Loucy (cell line): ENCODE measurements around the gene GPX3.

Experiments
- H2AFZ ChIP-seq: fragments of 200-600 bp; sonication (generic); 2 replicates; pipeline ENCODE4 v1.6.0; 2016; ENCODE audit warnings: antibody characterized with exemption, mild to moderate bottlenecking, low read length, moderate library complexity
- H3F3A ChIP-seq: fragments of 200-600 bp; 2 replicates; pipeline ENCODE4 v1.6.0; 2016; ENCODE audit warnings: antibody characterized with exemption, low read depth, mild to moderate bottlenecking
- H3K27me3 ChIP-seq: fragments of 200-600 bp; sonication (generic); 2 replicates; pipeline ENCODE4 v1.6.1; 2014; ENCODE audit warnings: low read length, mild to moderate bottlenecking; ENCODE audit not compliant: insufficient read depth, poor library complexity, severe bottlenecking
- H3K36me3 ChIP-seq: fragments of 200-600 bp; sonication (generic); 2 replicates; pipeline ENCODE4 v1.6.1; 2016; ENCODE audit warnings: low read length; ENCODE audit not compliant: insufficient read depth
- H3K4me1 ChIP-seq: fragments of 200-600 bp; sonication (generic); 2 replicates; pipeline ENCODE4 v1.5.1; 2014; ENCODE audit warnings: low read length, mild to moderate bottlenecking; ENCODE audit not compliant: insufficient read depth, poor library complexity, severe bottlenecking
- H3K4me2 ChIP-seq: fragments of 200-600 bp; sonication (generic); 2 replicates; pipeline ENCODE4 v1.6.0; 2014; ENCODE audit warnings: antibody characterized with exemption, low read length, low read depth, mild to moderate bottlenecking; ENCODE audit not compliant: poor library complexity, severe bottlenecking
- H3K4me3 ChIP-seq: fragments of 200-600 bp; sonication (generic); 2 replicates; pipeline ENCODE4 v1.5.1; 2014; ENCODE audit warnings: low read length, mild to moderate bottlenecking, mixed read lengths; ENCODE audit not compliant: poor library complexity, severe bottlenecking
- H3K79me2 ChIP-seq: fragments of 200-600 bp; sonication (generic); 2 replicates; pipeline ENCODE4 v1.6.1; 2014; ENCODE audit warnings: low read length; ENCODE audit not compliant: insufficient read depth
- H3K9ac ChIP-seq: fragments of 200-600 bp; sonication (generic); 2 replicates; pipeline ENCODE4 v1.6.0; 2014; ENCODE audit warnings: mild to moderate bottlenecking, low read depth, low read length, moderate library complexity; ENCODE audit not compliant: poor library complexity, severe bottlenecking
- H3K9me2 ChIP-seq: fragments of 200-600 bp; sonication (generic); replicated peaks from 2 replicates; pipeline ENCODE4 v1.6.1; 2016; ENCODE audit warnings: low read depth, low read length, mixed read lengths
- H3K9me3 ChIP-seq: fragments of 200-600 bp; sonication (generic); 2 replicates; pipeline ENCODE4 v1.6.1; 2014; ENCODE audit warnings: mild to moderate bottlenecking, antibody characterized with exemption, low read length, low read depth; ENCODE audit not compliant: insufficient read depth
- H4K20me1 ChIP-seq: fragments of 200-600 bp; sonication (generic); 2 replicates; pipeline ENCODE4 v1.6.0; 2014; ENCODE audit warnings: antibody characterized with exemption, low read length, mild to moderate bottlenecking; ENCODE audit not compliant: insufficient read depth, poor library complexity, severe bottlenecking
- EZH2phosphoT487 ChIP-seq: fragments of 200-600 bp; IDR thresholded peaks from 2 replicates; pipeline ENCODE4 v1.6.1; 2018; ENCODE audit warnings: antibody characterized with exemption, mild to moderate bottlenecking, moderate library complexity, borderline replicate concordance
- TF ChIP-seq, protein P1 (sequence below): fragments of 200-600 bp; sonication (generic); conservative IDR thresholded peaks from 2 replicates; pipeline ENCODE4 v1.5.1; 2014; ENCODE audit warnings: mild to moderate bottlenecking, antibody characterized with exemption, low read length

Gene GPX3

DNA sequence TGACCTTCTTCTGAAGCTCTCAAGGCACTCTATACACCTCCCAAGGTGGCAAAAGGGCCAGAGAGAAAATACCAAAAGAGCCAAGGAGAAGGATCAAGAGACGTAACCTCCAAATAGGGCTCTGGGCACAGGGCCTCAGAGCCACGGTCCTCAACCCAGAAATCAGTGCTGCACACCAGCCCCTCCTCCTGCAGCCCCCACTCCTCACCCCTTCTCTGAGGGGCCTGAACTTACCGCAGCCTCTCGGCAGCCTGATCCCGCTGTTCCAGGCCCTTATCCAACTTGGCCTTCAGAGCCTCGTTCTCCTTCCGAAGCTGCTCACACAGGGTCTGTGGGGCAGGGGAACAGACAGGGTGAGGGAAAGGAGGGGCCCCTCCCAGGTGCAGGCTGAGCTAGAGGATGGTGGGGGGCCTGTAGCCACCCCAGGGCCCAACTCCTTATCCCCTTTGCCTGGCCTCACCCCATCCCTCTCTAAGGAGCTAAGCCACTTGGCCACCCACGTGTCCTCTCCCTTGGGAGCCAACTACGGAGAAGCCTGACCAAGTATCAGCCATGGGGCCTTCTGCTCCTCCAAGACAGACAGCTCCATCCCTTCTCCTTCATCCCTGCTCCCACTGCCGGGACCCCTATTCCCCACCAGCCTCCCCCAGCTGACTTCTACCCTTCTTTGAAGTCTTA, 31.7 kb downstream of the GPX3 start:
- no peaks in the 10 kb centered on the region for H3F3A ChIP-seq
- TF ChIP-seq, protein P1, sequence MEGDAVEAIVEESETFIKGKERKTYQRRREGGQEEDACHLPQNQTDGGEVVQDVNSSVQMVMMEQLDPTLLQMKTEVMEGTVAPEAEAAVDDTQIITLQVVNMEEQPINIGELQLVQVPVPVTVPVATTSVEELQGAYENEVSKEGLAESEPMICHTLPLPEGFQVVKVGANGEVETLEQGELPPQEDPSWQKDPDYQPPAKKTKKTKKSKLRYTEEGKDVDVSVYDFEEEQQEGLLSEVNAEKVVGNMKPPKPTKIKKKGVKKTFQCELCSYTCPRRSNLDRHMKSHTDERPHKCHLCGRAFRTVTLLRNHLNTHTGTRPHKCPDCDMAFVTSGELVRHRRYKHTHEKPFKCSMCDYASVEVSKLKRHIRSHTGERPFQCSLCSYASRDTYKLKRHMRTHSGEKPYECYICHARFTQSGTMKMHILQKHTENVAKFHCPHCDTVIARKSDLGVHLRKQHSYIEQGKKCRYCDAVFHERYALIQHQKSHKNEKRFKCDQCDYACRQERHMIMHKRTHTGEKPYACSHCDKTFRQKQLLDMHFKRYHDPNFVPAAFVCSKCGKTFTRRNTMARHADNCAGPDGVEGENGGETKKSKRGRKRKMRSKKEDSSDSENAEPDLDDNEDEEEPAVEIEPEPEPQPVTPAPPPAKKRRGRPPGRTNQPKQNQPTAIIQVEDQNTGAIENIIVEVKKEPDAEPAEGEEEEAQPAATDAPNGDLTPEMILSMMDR, result no peak
- no peak for TF ChIP-seq EZH2phosphoT487
- H4K20me1 ChIP-seq, result no peaks in the 10 kb centered on the region
- no peak overlapping the region for H3K4me3 ChIP-seq
- H2AFZ ChIP-seq, result no peak overlapping the region
- H3K4me2 ChIP-seq, result no peak overlapping the region
- no peaks in the 10 kb centered on the region for H3K9me3 ChIP-seq
- H3K9ac ChIP-seq, result no peak overlapping the region
- peaks cover 94% of the 10 kb centered on the region for H3K36me3 ChIP-seq
- no peaks in the 10 kb centered on the region for H3K79me2 ChIP-seq
- no peaks in the 10 kb centered on the region for H3K27me3 ChIP-seq
- peaks cover 4% of the 10 kb centered on the region for H3K4me1 ChIP-seq
- no peaks in the 10 kb centered on the region for H3K9me2 ChIP-seq

DNA sequence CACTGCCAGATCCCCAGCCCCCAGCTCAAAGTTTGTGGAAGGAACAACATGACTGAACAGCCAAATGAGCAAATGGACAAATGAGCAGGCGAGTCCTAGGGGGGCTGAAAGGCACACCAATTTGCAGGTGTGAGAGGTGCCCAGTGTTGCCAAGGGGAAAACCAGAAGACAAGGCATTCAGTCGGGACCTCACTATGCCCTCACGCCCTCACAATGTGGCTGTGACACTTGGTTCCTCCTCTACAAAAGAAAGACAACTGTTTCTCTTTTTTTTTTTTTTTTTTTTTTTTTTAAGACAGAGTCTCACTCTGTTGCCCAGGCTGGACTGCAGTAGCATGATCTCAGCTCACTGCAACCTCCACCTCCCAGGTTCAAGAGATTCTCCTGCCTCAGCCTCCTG, 32.4 kb downstream of the GPX3 start:
- Histone ChIP-seq H3K4me3 (no peak overlapping the region), H3K9ac (no peak overlapping the region), H2AFZ (no peak overlapping the region), H3F3A (no peaks in the 10 kb centered on the region), H4K20me1 (no peaks in the 10 kb centered on the region), H3K4me1 (peaks cover 4% of the 10 kb centered on the region), H3K9me2 (no peaks in the 10 kb centered on the region), H3K36me3 (peaks cover 94% of the 10 kb centered on the region), H3K4me2 (no peak overlapping the region), H3K27me3 (no peaks in the 10 kb centered on the region), H3K79me2 (no peaks in the 10 kb centered on the region), H3K9me3 (no peaks in the 10 kb centered on the region)
- TF ChIP-seq, protein P1, result no peak
- no peak for TF ChIP-seq EZH2phosphoT487

DNA sequence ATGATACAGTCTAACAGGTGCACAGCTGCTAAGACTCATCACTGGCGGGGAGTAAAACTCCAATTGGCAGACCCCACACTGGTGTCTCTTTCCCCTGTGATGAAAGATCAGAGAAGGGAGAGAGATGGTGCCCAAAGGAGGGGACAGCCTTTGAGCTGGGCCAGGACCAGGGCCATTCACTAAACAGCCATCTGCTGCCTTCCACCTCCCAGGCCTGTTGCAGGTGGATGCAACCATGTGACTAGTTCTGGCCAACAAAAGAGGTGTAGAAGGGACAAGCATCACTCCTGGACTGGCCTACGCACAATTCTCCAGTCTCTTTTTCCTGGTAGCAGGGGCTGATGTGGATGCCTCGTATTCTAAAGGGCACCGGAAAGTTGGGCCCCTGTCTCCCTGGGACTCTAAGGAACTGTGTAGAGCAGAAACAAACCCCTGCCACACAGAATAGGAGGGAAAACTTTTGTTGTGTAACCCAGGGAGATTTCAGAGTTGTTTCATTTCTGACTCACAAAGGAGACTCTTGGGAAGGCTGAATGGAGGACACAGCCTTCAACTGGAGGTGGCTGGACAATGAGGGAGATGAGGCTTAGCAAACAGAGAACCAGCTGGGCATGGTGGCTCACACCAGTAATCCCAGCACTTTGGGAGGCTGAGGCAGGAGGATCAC, 33.5 kb downstream of the GPX3 start:
- Histone ChIP-seq H3K9ac (no peak overlapping the region), H3K4me1 (peaks cover 4% of the 10 kb centered on the region), H3F3A (no peaks in the 10 kb centered on the region), H3K4me3 (no peak overlapping the region), H3K27me3 (no peaks in the 10 kb centered on the region), H3K36me3 (peaks cover 94% of the 10 kb centered on the region), H3K9me3 (no peaks in the 10 kb centered on the region), H3K9me2 (no peaks in the 10 kb centered on the region), H2AFZ (no peak overlapping the region), H3K4me2 (no peak overlapping the region), H4K20me1 (no peaks in the 10 kb centered on the region), H3K79me2 (no peaks in the 10 kb centered on the region)
- TF ChIP-seq EZH2phosphoT487, result no peak
- TF ChIP-seq, protein P1, result no peak
